ENCODE data around the gene ODC1.

The ODC1 gene

DNA sequence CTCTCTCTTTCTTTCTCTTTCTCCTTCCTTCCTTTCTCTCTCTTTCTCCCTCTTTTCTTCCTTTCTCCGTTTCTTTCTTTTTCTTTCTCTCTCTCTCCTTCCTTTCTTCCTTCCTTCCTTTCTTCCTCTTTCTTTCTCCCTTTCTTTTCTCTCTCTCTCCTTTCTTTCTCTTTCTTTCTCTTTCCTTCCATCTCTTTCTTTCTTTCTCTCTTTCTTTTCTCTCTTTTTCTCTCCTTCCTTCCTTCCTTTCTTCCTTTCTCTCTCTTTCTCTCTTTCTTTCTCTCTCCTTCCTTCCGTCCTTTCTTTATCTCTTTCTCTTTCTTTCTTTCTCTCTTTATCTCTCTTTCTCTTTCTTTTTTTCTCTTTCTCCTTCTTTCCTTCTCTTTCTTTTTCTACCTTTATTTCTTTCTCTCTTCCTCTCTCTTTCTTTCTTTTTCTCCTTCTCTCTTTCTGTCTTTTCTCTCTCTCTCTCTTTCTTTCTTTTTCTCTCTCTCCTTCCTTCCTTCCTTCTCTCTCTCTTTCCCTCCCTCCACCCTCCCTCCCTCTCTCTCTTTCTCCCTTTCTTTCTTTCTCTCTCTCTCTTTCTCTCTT lies 32.3 kb upstream of the ODC1 start:
- no peak for DNase-seq (ENCODE audit: low read depth, low spot score)
- no peak overlapping the region for H3K4me3 ChIP-seq (ENCODE audit: low read length)

DNA sequence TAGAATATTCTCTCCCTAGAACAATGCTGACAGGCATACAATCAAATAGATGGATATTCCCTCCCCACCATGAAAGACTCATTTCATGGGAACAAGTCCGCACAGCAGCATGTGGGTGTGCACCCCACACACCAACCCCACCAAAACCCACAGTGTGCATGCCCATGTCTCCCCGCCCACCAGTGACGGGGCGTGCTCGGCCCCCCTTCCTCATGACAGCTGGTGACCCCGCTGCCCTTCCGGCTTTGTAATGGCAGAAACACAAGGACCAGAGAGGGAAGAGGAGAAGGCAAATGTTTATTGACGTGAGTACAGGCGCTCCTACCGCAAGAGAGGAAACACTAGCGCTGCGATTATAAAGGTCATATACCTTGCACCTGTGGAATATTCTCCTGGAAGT lies 30.8 kb upstream of the ODC1 start:
- no peak overlapping the region for H3K4me3 ChIP-seq (ENCODE audit: low read length)
- no peak for DNase-seq (ENCODE audit: low read depth, low spot score)

- H3K4me3 ChIP-seq (ENCODE audit: low read length), result no peak overlapping the region
- no peak for DNase-seq (ENCODE audit: low read depth, low spot score)
Measured at GRCh38 chr2:10478298-10478625, 30.1 kb upstream of the ODC1 start.

- no peak overlapping the region for H3K4me3 ChIP-seq (ENCODE audit: low read length)
- no peak for DNase-seq (ENCODE audit: low read depth, low spot score)
Measured at GRCh38 chr2:10477443-10478297, 29.5 kb upstream of the ODC1 start.

GRCh38 chr2:10476723-10477442 lies 28.8 kb upstream of the ODC1 start:
- H3K4me3 ChIP-seq (ENCODE audit: low read length), result no peak overlapping the region
- no peak for DNase-seq (ENCODE audit: low read depth, low spot score)

DNA sequence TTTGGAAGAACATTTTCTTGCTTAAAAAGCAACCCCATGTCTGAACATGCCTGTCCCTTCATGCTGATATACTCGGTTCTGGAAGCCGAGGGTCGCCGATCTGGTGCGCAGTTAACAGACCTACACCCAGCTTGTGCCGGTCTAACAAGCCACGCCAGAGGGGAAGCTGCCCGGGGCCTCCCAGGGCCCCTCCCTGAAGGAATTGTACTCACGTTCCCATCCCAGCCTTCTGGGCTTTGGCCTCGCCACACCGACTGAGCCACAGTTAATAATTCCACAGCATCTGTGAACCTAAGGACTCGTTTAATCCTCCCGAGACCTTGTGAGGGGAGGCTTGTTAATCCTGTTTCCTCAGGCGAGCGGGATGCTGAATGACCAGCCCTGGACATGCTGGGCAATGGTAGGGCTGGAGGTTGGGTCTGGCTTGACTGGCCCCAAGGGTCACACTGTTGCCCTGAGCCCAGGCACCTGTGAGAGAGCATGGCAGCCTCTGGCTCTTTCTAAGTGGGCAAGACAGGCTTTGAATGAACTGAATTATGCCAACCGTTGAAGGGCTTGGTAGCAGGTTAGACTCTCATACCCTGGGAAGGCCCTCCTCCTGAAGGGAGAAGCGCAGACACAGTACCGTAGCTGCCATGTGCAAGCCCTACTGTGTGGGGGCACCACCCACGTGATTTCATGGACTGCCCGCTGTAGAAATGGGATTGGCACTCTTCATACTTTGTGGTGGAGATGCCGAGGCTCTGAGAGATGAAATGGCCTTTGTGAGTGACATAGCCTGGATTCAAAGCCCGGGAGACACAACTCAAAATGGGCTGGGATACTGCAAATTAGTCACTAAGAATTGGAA lies 27.9 kb upstream of the ODC1 start:
- no peak overlapping the region for H3K4me3 ChIP-seq (ENCODE audit: low read length)
- no peak for DNase-seq (ENCODE audit: low read depth, low spot score)

DNA sequence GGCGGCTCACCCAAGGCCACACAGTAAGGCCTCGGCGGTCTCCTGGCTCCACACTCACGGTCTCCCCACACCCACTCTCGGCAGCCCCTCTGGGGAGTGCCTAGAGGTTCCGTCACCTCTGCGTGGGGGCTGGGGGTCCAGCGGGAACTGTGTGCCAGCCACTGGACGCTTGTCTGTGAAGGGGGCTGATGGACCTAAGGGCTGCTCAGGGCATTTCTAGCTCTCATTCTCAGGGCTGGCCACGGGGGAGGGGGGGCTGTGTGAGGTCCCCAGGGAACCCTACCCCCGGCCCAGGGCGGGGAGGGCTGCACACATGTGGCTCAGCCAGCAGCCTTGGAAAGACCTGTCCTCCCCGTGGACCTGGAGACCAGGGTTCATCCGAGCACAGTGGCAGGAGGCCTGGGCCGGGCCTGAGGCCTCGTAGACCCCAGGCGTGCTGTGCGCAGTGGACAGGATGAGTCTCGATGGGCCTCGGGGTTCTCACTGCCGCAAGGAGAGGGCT lies 27.1 kb upstream of the ODC1 start:
- DNase-seq (ENCODE audit: low read depth, low spot score), result no peak
- H3K4me3 ChIP-seq (ENCODE audit: low read length), result no peak overlapping the region

DNA sequence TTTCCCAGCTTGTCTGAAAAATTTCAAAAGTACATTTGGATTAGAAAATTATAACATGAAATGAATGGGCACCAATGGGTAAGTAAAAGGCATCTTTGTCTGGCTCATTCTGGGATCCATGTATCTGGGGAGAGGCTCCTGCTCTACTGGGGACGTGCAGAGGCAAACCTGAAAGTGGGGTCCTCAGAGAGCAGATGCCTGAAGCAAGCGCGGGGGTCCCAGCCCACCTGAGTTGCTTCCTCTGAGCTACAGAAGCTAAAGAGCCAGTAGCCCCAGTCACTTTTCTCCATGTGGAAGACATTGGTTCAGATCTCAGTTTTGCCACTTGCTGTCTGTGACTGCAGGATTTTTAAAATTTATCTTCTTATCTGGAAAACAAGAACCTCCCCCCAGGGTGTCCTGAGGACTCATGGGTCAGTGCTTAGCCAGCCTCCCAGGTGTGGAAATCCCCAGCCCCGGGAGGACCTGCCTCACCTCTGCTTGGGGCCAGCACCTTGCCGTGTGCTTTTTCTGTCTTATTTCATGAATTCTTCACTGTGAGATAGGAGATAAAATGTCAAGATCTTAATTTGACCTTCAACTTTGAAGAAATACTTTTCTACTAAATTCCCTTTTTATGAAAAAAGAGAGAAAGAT lies 25.1 kb upstream of the ODC1 start:
- no peak for DNase-seq (ENCODE audit: low read depth, low spot score)
- no peak overlapping the region for H3K4me3 ChIP-seq (ENCODE audit: low read length)

GRCh38 chr2:10471955-10472354 lies 23.8 kb upstream of the ODC1 start:
- no peak for DNase-seq (ENCODE audit: low read depth, low spot score)
- no peak overlapping the region for H3K4me3 ChIP-seq (ENCODE audit: low read length)

DNA sequence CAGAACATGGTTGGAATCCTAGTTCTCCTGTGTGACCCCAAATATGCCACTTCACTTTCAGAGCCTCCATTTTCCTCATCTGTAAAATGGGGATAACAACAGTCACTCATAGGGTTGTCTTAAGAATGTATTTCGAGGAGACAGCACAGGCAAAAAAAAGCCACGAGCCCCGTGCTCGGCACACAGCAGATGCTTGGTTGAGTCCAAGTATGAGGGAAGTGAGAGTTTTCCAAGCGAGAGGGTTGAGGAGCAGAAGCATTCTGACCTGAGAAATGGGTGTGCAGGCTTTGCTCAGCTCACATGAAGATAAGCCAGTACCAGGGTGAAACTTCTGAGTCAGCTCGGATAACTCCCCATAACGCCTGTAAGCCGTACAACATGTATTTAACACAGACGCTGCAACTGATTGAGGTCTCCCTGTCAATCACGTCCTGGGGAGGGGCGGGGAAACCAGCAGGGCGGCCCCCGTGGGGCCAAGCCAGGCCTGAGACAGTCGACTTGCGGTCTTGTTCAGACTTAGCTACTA lies 23.0 kb upstream of the ODC1 start:
- no peak for DNase-seq (ENCODE audit: low read depth, low spot score)
- H3K4me3 ChIP-seq (ENCODE audit: low read length), result no peak overlapping the region

DNA sequence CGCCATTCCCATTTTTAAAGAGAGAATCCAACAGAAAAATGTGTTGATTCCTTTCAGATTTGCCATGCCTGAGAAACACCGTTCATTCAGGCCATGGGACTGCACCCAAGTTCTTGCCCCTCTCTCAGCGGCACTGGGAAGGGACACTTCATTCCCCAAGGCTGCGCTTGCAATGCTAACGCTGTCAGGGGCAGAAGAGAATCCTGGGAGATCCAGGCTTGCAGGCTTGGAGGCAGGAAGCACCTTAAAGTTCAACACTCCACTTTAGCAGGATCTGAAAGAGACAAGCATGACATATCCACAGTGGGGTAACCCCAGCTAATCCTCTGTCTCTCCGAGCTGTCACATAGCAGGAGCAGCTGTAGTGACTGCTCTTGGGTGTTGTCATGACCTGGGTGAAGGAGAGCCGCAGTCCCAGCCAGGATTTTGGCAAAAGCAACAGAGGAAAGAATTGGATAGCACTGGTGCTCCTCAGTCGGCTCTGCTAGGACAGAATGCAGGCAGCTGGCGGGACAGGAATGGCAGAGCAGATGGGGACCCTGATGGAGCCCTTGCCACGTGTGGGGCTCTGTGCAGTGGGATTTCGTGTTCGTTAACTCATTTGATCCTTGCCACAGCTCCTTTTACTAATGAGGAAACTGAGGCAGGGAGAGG lies 22.0 kb upstream of the ODC1 start:
- H3K4me3 ChIP-seq (ENCODE audit: low read length), result no peak overlapping the region
- no peak for DNase-seq (ENCODE audit: low read depth, low spot score)

DNA sequence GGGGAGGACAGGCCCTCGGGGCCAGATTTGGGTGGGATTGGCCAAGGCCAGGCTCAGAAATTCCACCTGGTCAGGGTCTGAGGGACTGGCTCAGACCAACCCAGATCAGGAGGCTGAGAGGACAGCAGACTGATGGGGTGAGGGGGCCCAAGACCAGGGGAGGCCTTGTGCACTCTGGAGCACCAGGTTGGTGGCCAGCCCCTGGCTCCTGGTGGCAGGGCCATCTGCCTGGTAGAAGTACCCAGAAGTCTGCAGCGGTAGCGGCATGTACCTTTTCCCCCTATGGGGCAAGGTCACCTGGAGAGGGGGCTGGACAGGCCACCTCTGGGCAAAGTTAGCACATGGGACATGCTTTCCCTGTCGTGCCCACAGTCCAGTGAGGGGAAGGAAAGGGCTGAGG lies 21.2 kb upstream of the ODC1 start:
- H3K4me3 ChIP-seq (ENCODE audit: low read length), result no peak overlapping the region
- no peak for DNase-seq (ENCODE audit: low read depth, low spot score)

GRCh38 chr2:10467401-10467800 lies 19.3 kb upstream of the ODC1 start:
- no peak for DNase-seq (ENCODE audit: low read depth, low spot score)
- H3K4me3 ChIP-seq (ENCODE audit: low read length), result no peak overlapping the region

DNA sequence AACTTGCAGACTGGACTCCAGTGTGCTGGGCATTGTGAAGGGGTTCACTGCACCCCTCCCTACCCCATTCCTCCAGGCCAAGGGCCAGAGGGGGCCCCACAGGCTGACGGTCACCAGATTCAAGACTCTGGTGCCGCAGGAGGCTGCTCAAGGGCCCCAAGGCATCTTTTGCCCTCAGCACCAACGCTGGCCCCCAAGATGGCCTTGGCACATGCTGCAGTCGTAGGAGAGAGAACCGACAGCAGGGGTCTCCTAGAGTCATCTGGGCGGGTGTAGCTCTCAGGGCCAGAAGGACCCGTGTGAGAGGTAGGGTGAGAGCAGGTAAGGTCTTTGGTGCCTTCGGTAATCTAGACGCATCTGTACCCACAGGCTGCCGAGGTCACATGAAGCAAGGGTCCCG lies 18.7 kb upstream of the ODC1 start:
- DNase-seq (ENCODE audit: low read depth, low spot score), result no peak
- no peak overlapping the region for H3K4me3 ChIP-seq (ENCODE audit: low read length)

DNA sequence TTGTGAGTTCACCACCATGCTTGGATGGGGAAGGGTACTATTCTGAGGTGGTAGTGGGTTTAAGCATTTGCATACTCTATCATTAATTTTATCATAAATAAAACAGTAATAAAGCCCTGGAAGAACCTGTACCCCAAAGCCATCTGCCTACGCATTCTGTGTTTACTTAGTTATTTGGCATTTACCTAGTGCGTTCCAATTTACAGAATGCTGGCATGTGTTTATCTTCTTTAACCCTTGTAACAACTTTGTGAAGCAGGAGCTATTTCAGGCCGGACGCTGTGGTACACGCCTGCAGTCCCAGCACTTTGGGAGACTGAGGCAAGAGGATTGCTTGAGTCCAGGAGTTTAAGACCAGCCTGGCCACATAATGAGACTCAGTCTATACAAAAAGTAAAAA lies 17.8 kb upstream of the ODC1 start:
- DNase-seq (ENCODE audit: low read depth, low spot score), result no peak
- no peak overlapping the region for H3K4me3 ChIP-seq (ENCODE audit: low read length)

GRCh38 chr2:10462178-10463083 lies 14.3 kb upstream of the ODC1 start:
- DNase-seq (ENCODE audit: low read depth, low spot score), result no peak
- H3K4me3 ChIP-seq (ENCODE audit: low read length), result no peak overlapping the region

DNA sequence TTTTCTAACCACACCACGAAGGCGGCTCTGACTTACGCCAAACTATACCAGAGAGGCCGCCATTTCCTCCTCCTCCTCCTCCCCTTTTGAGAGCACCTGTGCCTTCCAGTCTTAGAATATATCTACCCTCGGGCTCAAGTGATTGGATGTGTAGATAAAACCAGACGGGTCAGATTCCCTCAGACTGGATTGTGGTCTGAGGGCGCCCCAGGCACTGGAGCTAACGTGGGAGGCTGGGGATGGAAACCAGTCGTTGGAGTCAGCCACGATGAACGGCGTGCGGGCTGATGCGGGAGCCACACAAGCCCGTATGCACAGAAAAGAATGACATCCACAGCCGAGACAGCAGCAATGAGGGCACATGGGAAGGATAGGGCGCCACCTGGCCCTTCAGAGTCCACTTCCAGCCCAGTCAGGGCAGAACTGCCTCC lies 12.3 kb upstream of the ODC1 start:
- no peak for DNase-seq (ENCODE audit: low read depth, low spot score)
- no peak overlapping the region for H3K4me3 ChIP-seq (ENCODE audit: low read length)

Data from Jurkat, Clone E6-1 (cell line).